ENCODE data around the gene TCIRG1.

TCIRG1 gene

GRCh38 chr11:68006606-68007166 is 32.1 kb upstream of the TCIRG1 start:
- TF ChIP-seq GATA3 (IDR thresholded peaks at IDR 0.05; ENCODE audit: low read depth, low read length) (no peak), GATA2 (IDR thresholded peaks at IDR 0.05; ENCODE audit: low read depth, low read length) (no peak)

- TF ChIP-seq GATA2 (IDR thresholded peaks at IDR 0.05; ENCODE audit: low read depth, low read length): no peak
- TF ChIP-seq GATA3 (IDR thresholded peaks at IDR 0.05; ENCODE audit: low read depth, low read length): no peak
Measured at GRCh38 chr11:68007498-68008380, 31.1 kb upstream of the TCIRG1 start.

- TF ChIP-seq GATA2 (IDR thresholded peaks at IDR 0.05; ENCODE audit: low read depth, low read length): no peak
- no peak for TF ChIP-seq GATA3 (IDR thresholded peaks at IDR 0.05; ENCODE audit: low read depth, low read length)
Measured at GRCh38 chr11:68008381-68009337, 30.2 kb upstream of the TCIRG1 start.

GRCh38 chr11:68009391-68010089 is 29.3 kb upstream of the TCIRG1 start:
- TF ChIP-seq GATA2 (IDR thresholded peaks at IDR 0.05; ENCODE audit: low read depth, low read length) (no peak), GATA3 (IDR thresholded peaks at IDR 0.05; ENCODE audit: low read depth, low read length) (no peak)

GRCh38 chr11:68010090-68011041 is 28.5 kb upstream of the TCIRG1 start, which contains the start of gene ALDH3B1:
Gene ALDH3B1, plus strand, starts transcription at chr11:68010327. Its CDS starts 4,971 bp downstream, at chr11:68015298.
- TF ChIP-seq GATA3 (IDR thresholded peaks at IDR 0.05; ENCODE audit: low read depth, low read length) (no peak), GATA2 (IDR thresholded peaks at IDR 0.05; ENCODE audit: low read depth, low read length) (no peak)

- no peak for TF ChIP-seq GATA2 (IDR thresholded peaks at IDR 0.05; ENCODE audit: low read depth, low read length)
- no peak for TF ChIP-seq GATA3 (IDR thresholded peaks at IDR 0.05; ENCODE audit: low read depth, low read length)
Measured at GRCh38 chr11:68011051-68011943, 27.5 kb upstream of the TCIRG1 start.

GRCh38 chr11:68012044-68012842 is 26.6 kb upstream of the TCIRG1 start:
- TF ChIP-seq GATA2 (IDR thresholded peaks at IDR 0.05; ENCODE audit: low read depth, low read length) (no peak), GATA3 (IDR thresholded peaks at IDR 0.05; ENCODE audit: low read depth, low read length) (no peak)

GRCh38 chr11:68012843-68013610 is 25.8 kb upstream of the TCIRG1 start:
- TF ChIP-seq GATA3 (IDR thresholded peaks at IDR 0.05; ENCODE audit: low read depth, low read length) (no peak), GATA2 (IDR thresholded peaks at IDR 0.05; ENCODE audit: low read depth, low read length) (no peak)

GRCh38 chr11:68013611-68014156 is 25.1 kb upstream of the TCIRG1 start:
- no peak for TF ChIP-seq GATA3 (IDR thresholded peaks at IDR 0.05; ENCODE audit: low read depth, low read length)
- TF ChIP-seq GATA2 (IDR thresholded peaks at IDR 0.05; ENCODE audit: low read depth, low read length): no peak

All from SH-SY5Y (cell line).